Measurements from ENCODE around the gene RANBP1. TPM values are rescaled to one million over a fixed set of nuclear protein-coding genes. Genes with fewer than 3 reads are reported as not detected.

The RANBP1 gene
- total and polyA plus RNA-seq, 9 of the 15 experiments (the other 6 are each of a cell fraction or from before 2014, with no cell fraction given): 162 to 2,891 (median 1,289) TPM

DNA sequence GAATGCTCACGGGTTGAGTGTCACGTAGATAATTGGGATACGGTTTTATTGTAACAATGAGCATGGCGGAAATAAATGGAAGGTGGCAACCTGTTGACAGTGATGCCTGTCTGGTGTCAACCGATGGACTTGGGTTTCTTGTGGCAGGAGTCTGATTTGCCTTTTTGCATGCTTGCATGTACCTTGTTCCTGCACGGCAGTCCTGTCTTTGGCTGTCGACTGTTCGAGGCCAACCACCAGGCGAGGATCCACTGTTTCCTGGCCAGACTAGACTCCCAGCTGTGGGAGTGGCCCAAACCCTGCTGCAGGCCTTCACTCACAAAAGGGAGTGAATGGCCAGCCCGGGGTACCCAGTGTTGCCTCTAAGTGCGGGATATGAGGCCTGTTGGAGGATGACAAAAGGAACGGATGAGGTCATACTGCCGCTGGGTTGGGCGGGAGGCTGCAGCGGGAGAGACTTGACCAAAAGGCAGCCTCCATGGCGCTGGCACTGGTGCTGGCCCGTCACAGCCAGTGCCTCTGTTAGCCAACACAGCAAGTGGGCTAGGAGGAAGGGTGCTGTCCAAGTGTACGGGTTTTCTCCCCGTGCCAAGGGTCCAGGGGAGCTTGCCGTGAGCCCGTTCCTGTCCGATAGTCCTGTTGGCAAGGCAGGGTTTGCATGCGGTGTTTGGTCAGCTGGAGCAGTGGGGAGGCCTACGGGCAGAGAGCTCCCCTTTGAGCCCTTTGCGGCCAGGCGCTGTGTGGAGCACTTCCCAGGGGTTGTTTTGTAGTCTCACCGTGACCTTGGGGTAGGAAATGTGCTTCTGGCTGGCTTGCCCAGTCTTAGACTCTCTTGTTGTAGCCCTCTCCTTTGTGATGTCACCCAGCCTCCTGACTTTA lies 34.9 kb upstream of the RANBP1 start (continued):
- TF ChIP-seq, protein P1, sequence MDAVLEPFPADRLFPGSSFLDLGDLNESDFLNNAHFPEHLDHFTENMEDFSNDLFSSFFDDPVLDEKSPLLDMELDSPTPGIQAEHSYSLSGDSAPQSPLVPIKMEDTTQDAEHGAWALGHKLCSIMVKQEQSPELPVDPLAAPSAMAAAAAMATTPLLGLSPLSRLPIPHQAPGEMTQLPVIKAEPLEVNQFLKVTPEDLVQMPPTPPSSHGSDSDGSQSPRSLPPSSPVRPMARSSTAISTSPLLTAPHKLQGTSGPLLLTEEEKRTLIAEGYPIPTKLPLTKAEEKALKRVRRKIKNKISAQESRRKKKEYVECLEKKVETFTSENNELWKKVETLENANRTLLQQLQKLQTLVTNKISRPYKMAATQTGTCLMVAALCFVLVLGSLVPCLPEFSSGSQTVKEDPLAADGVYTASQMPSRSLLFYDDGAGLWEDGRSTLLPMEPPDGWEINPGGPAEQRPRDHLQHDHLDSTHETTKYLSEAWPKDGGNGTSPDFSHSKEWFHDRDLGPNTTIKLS (IDR thresholded peaks at IDR 0.05; ENCODE audit: borderline replicate concordance, low read depth): no peak
- TF ChIP-seq E4F1 (CRISPR knock-in tag; IDR thresholded peaks at IDR 0.05; ENCODE audit: borderline replicate concordance): no peak
- peak; percentile 100 for TF ChIP-seq WHSC1 (IDR thresholded peaks at IDR 0.05; ENCODE audit: low read length)
- TF ChIP-seq, protein P2, sequence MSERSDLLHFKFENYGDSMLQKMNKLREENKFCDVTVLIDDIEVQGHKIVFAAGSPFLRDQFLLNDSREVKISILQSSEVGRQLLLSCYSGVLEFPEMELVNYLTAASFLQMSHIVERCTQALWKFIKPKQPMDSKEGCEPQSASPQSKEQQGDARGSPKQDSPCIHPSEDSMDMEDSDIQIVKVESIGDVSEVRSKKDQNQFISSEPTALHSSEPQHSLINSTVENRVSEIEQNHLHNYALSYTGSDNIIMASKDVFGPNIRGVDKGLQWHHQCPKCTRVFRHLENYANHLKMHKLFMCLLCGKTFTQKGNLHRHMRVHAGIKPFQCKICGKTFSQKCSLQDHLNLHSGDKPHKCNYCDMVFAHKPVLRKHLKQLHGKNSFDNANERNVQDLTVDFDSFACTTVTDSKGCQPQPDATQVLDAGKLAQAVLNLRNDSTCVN (CRISPR knock-in tag; IDR thresholded peaks at IDR 0.05): peak; percentile 69; the same call in 1 of the 2 replicates
- TF ChIP-seq ETV6 (IDR thresholded peaks at IDR 0.05; ENCODE audit: borderline replicate concordance in 1 of 2, low read depth in 2 of 2, low read length in 1 of 2): no peak
- TF ChIP-seq ETV6 (CRISPR knock-in tag; IDR thresholded peaks at IDR 0.05; ENCODE audit: borderline replicate concordance): no peak
- no peak for TF ChIP-seq NBN (IDR thresholded peaks at IDR 0.05; ENCODE audit: low read depth)
- TF ChIP-seq ZNF239 (CRISPR knock-in tag; IDR thresholded peaks at IDR 0.05): peak; percentile 13; the same call in 1 of the 2 replicates
- TF ChIP-seq ARID2 (IDR thresholded peaks at IDR 0.05): no peak
- no peak for TF ChIP-seq ZNF668 (CRISPR knock-in tag; IDR thresholded peaks at IDR 0.05)
- peak; percentile 40; the same call in 1 of the 2 replicates for TF ChIP-seq TEAD2 (tag; IDR thresholded peaks at IDR 0.05)
- no peak for TF ChIP-seq ZNF740 (CRISPR knock-in tag; IDR thresholded peaks at IDR 0.05)
- peak in 1 of 2 experiments; percentile 63; a peak in 1 of 4 replicates for TF ChIP-seq ZNF740 (tag; IDR thresholded peaks at IDR 0.05)
- no peak for TF ChIP-seq FOXA3 (CRISPR knock-in tag; conservative IDR thresholded peaks at IDR 0.05 in 1 of 2, IDR thresholded peaks at IDR 0.05 in 1 of 2)
- TF ChIP-seq PHB (CRISPR knock-in tag; IDR thresholded peaks at IDR 0.05): 0 out of 2 replicates have a peak, but pooled peaks have one; percentile 9
- TF ChIP-seq RFX7 (CRISPR knock-in tag; IDR thresholded peaks at IDR 0.05): peak; percentile 10; the same call in 1 of the 2 replicates
- TF ChIP-seq ZNF384 (IDR thresholded peaks at IDR 0.05; ENCODE audit: low read depth, low read length): 0 out of 2 replicates have a peak, but pooled peaks have one; percentile 15
- TF ChIP-seq ZNF778 (CRISPR knock-in tag; IDR thresholded peaks at IDR 0.05): no peak
- TF ChIP-seq XRCC3 (IDR thresholded peaks at IDR 0.05): no peak
- no peak for TF ChIP-seq RBM17 (IDR thresholded peaks at IDR 0.05; ENCODE audit: borderline replicate concordance, low read depth, low read length)

Measured in K562 (cell line).